BE2C (cell line): ENCODE data around the gene NELL1.

Experiments used
- DNase-seq: peaks from one replicate; pipeline ENCODE4 v3.0.0-alpha.2; 2020
- H3K27me3 ChIP-seq: fragments of 250-450 bp; sonication (Bioruptor Pico); 2 replicates; pipeline ENCODE4 v1.5.1; 2020; ENCODE audit warnings: mild to moderate bottlenecking
- H3K36me3 ChIP-seq: fragments of 250-450 bp; sonication (Bioruptor Pico); 2 replicates; pipeline ENCODE4 v1.5.1; 2020; ENCODE audit warnings: mild to moderate bottlenecking
- H3K4me1 ChIP-seq: fragments of 250-450 bp; sonication (Bioruptor Pico); 2 replicates; pipeline ENCODE4 v1.5.1; 2020
- H3K4me3 ChIP-seq: 2 replicates; pipeline ENCODE4 v1.5.1; 2011; ENCODE audit warnings: low read depth, low read length
- H3K9me3 ChIP-seq: fragments of 250-450 bp; sonication (Bioruptor Pico); 2 replicates; pipeline ENCODE4 v1.5.1; 2020
- CTCF ChIP-seq: IDR thresholded peaks from 2 replicates; pipeline ENCODE4 v1.5.1; 2012; ENCODE audit warnings: mild to moderate bottlenecking, low read depth, low read length

The NELL1 gene

GRCh38 chr11:20759541-20759940 is 90.2 kb downstream of the NELL1 start:
- no peak for DNase-seq
- no peaks in the 10 kb centered on the region for H3K36me3 ChIP-seq
- no peak for TF ChIP-seq CTCF
- H3K4me3 ChIP-seq = no peak overlapping the region
- no peaks in the 10 kb centered on the region for H3K27me3 ChIP-seq
- H3K9me3 ChIP-seq = no peaks in the 10 kb centered on the region
- no peaks in the 10 kb centered on the region for H3K4me1 ChIP-seq

DNA sequence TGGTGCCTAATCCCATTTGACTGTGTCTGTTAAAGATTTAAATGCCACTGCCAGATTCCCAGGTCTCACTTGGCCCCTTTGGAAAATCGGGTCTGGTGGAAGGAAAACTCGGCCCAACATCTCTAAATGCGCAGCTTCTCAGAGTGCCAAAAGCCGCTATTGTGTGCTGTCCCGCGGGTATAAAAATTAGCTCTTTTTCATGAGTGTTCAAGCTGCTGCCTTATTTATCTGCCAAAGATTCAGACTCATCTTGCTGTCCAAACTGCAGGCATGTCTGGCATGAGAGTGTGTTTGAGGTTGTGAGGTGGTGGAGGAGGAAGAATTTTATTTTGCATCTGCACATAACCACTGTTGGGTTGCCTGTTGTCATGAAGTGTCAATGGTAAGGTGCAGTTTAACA is 91.4 kb downstream of the NELL1 start:
- no peak for TF ChIP-seq CTCF
- H3K4me1 ChIP-seq = no peaks in the 10 kb centered on the region
- H3K36me3 ChIP-seq = no peaks in the 10 kb centered on the region
- no peak for DNase-seq
- H3K27me3 ChIP-seq = no peaks in the 10 kb centered on the region
- no peaks in the 10 kb centered on the region for H3K9me3 ChIP-seq
- no peak overlapping the region for H3K4me3 ChIP-seq

- no peak for DNase-seq
- no peak overlapping the region for H3K4me3 ChIP-seq
- no peaks in the 10 kb centered on the region for H3K36me3 ChIP-seq
- TF ChIP-seq CTCF = no peak
- H3K27me3 ChIP-seq = no peaks in the 10 kb centered on the region
- no peaks in the 10 kb centered on the region for H3K4me1 ChIP-seq
- no peaks in the 10 kb centered on the region for H3K9me3 ChIP-seq
Measured at GRCh38 chr11:20762116-20762844, 92.9 kb downstream of the NELL1 start.

DNA sequence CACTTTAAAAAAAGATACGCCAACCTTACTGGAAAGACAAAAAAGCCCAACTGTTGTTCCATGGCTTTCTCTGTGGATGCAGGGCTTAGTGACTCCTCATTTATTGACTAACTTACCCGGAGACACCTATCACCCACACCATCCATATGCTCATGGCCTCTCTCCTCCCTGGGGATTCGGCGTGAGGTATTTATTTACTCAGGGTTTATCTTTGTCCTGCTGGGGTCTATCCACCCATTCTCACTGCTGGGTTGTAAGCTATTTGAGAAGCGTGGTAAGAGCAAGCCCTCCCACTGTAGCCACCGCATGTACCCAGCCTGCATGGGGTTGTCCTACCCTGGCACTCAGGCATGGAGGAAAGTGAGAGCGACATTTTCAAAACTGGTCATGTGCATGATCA is 93.6 kb downstream of the NELL1 start:
- H3K4me1 ChIP-seq = no peaks in the 10 kb centered on the region
- no peak overlapping the region for H3K4me3 ChIP-seq
- DNase-seq = no peak
- H3K9me3 ChIP-seq = no peaks in the 10 kb centered on the region
- TF ChIP-seq CTCF = no peak
- no peaks in the 10 kb centered on the region for H3K36me3 ChIP-seq
- H3K27me3 ChIP-seq = no peaks in the 10 kb centered on the region

DNA sequence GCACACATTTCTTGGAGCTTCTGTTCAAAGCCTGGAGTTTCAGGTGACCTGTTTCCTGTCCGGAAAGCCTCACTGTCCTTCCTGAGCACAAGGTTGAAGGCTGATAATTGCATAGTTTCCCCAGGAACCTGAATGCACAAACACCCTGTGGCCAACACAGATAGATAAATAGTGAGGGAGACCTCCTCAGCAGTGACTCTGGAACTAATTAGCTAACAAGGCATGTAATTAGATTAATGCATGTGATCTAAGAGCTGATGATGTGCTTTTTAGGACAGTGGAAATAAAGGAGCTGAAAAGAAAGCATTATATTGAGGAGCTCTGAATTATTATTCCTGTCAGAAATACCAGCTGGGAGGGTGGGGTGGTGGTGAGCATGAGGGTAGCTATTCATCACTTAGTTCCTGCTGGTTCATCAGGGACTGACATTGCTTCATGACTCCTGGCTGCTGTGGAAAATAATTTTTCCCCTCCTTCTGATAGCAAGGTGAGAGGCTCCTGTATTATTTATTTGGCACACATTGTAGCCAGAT is 101.1 kb downstream of the NELL1 start:
- Histone ChIP-seq H3K27me3 (no peaks in the 10 kb centered on the region), H3K4me1 (no peaks in the 10 kb centered on the region), H3K9me3 (no peaks in the 10 kb centered on the region), H3K36me3 (no peaks in the 10 kb centered on the region), H3K4me3 (no peak overlapping the region)
- TF ChIP-seq CTCF = no peak
- no peak for DNase-seq

GRCh38 chr11:20771026-20771425 is 101.6 kb downstream of the NELL1 start:
- Histone ChIP-seq H3K4me3 (no peak overlapping the region), H3K36me3 (no peaks in the 10 kb centered on the region), H3K27me3 (no peaks in the 10 kb centered on the region), H3K4me1 (no peaks in the 10 kb centered on the region), H3K9me3 (no peaks in the 10 kb centered on the region)
- no peak for TF ChIP-seq CTCF
- DNase-seq = no peak
